ENCODE data around the gene STAT1.

Gene STAT1

GRCh38 chr2:190977505-190977904 lies 36.5 kb downstream of the STAT1 start:
- Histone ChIP-seq H3K27me3 (ENCODE audit: insufficient read depth, low read length, poor library complexity) (no peaks in the 10 kb centered on the region), H3K4me1 (ENCODE audit: insufficient read depth, low read length) (no peaks in the 10 kb centered on the region), H3K9me3 (ENCODE audit: insufficient read depth, low read length, severe bottlenecking) (no peaks in the 10 kb centered on the region), H3K36me3 (ENCODE audit: insufficient read depth, low read length) (peaks cover 95% of the 10 kb centered on the region), H3K27ac (ENCODE audit: low read length) (no peak overlapping the region), H3K4me3 (ENCODE audit: low read depth in 1 of 2, low read length in 2 of 2) (no peak overlapping the region), H3K4me2 (ENCODE audit: insufficient read depth, low read length) (no peak overlapping the region), H3K9ac (ENCODE audit: low read depth, low read length) (no peak overlapping the region), H4K20me1 (ENCODE audit: insufficient read depth, low read length) (no peaks in the 10 kb centered on the region), H2AFZ (ENCODE audit: low read depth, low read length) (no peak overlapping the region), H3K79me2 (ENCODE audit: insufficient read depth, low read length) (no peaks in the 10 kb centered on the region)
- TF ChIP-seq CTCF (IDR thresholded peaks at IDR 0.05; ENCODE audit: borderline replicate concordance, extremely low read depth, low read length, poor library complexity, severe bottlenecking) (no peak), EZH2 (IDR thresholded peaks at IDR 0.05; ENCODE audit: borderline replicate concordance, low read depth, low read length, severe bottlenecking) (no peak)
- DNase-seq, result no peak
- ATAC-seq (ENCODE audit: insufficient read depth, low read depth), result no peak

GRCh38 chr2:190976521-190976920 lies 37.5 kb downstream of the STAT1 start:
- H3K4me2 ChIP-seq (ENCODE audit: insufficient read depth, low read length), result no peak overlapping the region
- no peak overlapping the region for H3K27ac ChIP-seq (ENCODE audit: low read length)
- no peak overlapping the region for H2AFZ ChIP-seq (ENCODE audit: low read depth, low read length)
- no peaks in the 10 kb centered on the region for H3K79me2 ChIP-seq (ENCODE audit: insufficient read depth, low read length)
- ATAC-seq (ENCODE audit: insufficient read depth, low read depth) (no peak), DNase-seq (no peak)
- H3K27me3 ChIP-seq (ENCODE audit: insufficient read depth, low read length, poor library complexity), result no peaks in the 10 kb centered on the region
- no peaks in the 10 kb centered on the region for H4K20me1 ChIP-seq (ENCODE audit: insufficient read depth, low read length)
- TF ChIP-seq CTCF (IDR thresholded peaks at IDR 0.05; ENCODE audit: borderline replicate concordance, extremely low read depth, low read length, poor library complexity, severe bottlenecking), result no peak
- TF ChIP-seq EZH2 (IDR thresholded peaks at IDR 0.05; ENCODE audit: borderline replicate concordance, low read depth, low read length, severe bottlenecking), result no peak
- H3K9me3 ChIP-seq (ENCODE audit: insufficient read depth, low read length, severe bottlenecking), result no peaks in the 10 kb centered on the region
- no peak overlapping the region for H3K9ac ChIP-seq (ENCODE audit: low read depth, low read length)
- H3K4me1 ChIP-seq (ENCODE audit: insufficient read depth, low read length), result no peaks in the 10 kb centered on the region
- H3K4me3 ChIP-seq (ENCODE audit: low read depth in 1 of 2, low read length in 2 of 2), result no peak overlapping the region
- peaks cover 94% of the 10 kb centered on the region for H3K36me3 ChIP-seq (ENCODE audit: insufficient read depth, low read length)

GRCh38 chr2:190974629-190975361 lies 39.2 kb downstream of the STAT1 start:
- no peak overlapping the region for H3K27ac ChIP-seq (ENCODE audit: low read length)

More at GRCh38 chr2:190974629-190975361, 39.2 kb downstream of the STAT1 start:
- no peak for DNase-seq
- H3K36me3 ChIP-seq (ENCODE audit: insufficient read depth, low read length), result peaks cover 94% of the 10 kb centered on the region
- no peaks in the 10 kb centered on the region for H3K9me3 ChIP-seq (ENCODE audit: insufficient read depth, low read length, severe bottlenecking)
- no peak overlapping the region for H3K4me2 ChIP-seq (ENCODE audit: insufficient read depth, low read length)
- H4K20me1 ChIP-seq (ENCODE audit: insufficient read depth, low read length), result no peaks in the 10 kb centered on the region
- H3K27me3 ChIP-seq (ENCODE audit: insufficient read depth, low read length, poor library complexity), result no peaks in the 10 kb centered on the region
- no peak overlapping the region for H3K4me3 ChIP-seq (ENCODE audit: low read depth in 1 of 2, low read length in 2 of 2)
- no peak overlapping the region for H2AFZ ChIP-seq (ENCODE audit: low read depth, low read length)
- no peak for TF ChIP-seq CTCF (IDR thresholded peaks at IDR 0.05; ENCODE audit: borderline replicate concordance, extremely low read depth, low read length, poor library complexity, severe bottlenecking)
- no peak overlapping the region for H3K9ac ChIP-seq (ENCODE audit: low read depth, low read length)
- H3K79me2 ChIP-seq (ENCODE audit: insufficient read depth, low read length), result no peaks in the 10 kb centered on the region
- no peak for ATAC-seq (ENCODE audit: insufficient read depth, low read depth)
- no peaks in the 10 kb centered on the region for H3K4me1 ChIP-seq (ENCODE audit: insufficient read depth, low read length)
